GM18508 (cell line): ENCODE results near the gene UBXN6.

ENCODE experiments used
- ATAC-seq: cut with Tn5 transposase; IDR thresholded peaks from one replicate; pipeline ENCODE4 v1.9.1; 2021; ENCODE audit warnings: moderate number of reproducible peaks; ENCODE audit not compliant: insufficient read depth, unreplicated experiment

UBXN6 gene

DNA sequence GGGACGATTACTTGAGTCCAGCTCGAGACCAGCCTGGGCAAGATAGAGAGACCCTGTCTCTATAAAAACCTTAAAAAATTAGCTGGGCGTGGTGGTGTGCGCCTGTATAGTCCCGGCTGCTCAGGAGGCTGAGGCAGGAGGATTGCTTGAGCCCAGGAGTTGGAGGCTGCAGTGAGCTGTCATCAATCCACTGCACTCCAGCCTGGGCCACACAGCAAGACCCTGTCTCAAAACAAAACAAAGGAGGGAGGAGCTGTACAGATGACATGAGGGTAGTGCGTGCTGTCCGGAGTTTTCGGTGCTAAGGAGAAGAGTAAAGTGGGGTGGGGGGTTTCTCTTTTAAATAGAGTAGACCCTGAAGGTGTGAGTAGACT, 37.1 kb upstream of the UBXN6 start:
- no peak for ATAC-seq

DNA sequence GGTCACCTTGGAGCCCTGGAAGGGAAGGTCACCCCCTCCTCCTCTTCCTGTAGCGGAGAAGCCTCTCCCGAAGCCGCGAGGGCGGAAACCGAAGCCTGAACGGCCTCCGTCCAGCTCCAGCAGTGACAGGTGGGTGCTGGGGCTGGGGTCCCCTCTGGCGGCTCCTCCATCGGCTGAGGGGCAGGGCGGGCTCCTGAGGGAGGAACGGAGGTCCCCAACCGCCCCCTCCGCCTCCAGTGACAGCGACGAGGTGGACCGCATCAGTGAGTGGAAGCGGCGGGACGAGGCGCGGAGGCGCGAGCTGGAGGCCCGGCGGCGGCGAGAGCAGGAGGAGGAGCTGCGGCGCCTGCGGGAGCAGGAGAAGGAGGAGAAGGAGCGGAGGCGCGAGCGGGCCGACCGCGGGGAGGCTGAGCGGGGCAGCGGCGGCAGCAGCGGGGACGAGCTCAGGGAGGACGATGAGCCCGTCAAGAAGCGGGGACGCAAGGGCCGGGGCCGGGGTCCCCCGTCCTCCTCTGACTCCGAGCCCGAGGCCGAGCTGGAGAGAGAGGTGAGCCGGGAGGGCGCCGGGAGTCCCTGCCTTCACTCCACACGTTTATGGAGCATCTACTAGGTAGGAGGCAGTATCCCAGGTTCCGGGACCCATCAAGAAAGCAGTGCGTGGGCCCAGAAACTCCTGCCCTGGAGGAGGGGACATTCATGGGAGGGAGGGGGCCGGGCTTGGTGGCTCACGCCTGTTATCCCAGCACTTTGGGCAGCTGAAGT, 36.5 kb upstream of the UBXN6 start:
- no peak for ATAC-seq

DNA sequence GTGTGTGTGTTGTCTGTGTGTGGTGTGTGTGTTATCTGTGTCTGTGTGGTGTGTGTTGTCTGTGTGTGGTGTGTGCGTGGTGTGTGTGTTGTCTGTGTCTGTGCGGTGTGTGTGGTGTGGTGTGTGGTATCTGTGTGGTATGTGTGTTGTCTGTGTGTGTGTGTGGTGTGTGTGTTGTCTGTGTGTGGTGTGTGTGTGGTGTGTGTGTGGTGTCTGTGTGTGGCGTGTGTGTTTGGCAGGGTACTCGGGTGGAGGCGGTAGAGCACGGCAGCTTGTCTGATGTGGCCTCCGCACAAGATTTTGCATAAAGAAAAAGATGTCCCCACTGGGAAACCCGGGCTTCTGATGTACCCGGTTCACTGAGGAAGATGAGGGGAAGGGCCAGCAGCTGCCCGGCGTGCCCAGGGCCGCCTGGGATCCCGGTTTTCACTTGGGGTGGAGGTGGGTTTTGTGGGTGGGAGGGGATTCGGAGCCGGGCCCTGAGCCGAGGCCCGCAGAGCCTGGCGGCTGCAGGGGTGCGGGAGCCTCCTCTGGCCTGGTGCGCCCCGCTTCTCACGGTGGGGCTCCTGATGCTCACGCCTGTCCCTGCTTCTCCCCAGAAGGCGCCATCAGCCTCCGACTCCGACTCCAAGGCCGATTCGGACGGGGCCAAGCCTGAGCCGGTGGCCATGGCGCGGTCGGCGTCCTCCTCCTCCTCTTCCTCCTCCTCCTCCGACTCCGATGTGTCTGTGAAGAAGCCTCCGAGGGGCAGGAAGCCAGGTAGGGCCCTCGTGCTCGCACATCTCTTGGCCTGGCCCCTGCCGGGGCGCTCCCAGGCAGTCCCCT, 35.7 kb upstream of the UBXN6 start:
- ATAC-seq, result no peak

DNA sequence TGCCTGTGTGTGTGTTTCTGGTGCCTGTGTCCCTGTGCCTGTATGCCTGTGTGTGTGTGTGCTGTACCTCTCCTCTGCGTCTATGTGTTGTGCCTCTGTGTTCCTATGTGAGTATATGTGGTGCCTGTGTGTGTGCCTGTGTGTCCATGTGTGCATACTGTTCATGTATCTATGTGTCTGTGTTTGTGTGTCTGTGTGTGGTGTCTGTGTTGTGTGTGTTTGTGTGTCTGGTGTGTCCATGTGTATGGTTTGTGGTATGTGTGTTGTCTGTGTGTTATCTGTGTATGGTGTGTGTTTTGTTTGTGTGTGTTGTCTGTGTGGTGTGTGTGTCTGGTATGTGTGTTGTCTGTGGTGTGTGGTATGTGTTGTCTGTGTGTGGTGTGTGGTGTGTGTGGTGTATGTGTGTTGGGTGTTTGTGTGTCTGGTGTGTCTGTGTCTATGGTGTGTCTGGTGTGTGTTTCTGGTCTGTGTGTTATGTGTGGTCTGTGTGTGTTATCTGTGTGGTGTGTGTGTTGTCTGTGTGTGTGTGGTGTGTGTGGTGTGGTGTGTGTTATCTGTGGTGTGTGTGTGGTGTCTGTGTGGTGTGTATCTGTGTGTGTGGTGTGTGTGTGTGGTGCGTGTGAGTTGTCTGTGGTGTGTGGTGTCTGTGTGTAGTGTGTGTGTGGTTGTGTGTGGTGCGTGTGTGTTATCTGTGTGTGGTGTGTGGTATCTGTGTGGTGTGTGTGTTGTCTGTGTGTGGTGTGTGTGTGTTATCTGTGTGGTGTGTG, 34.9 kb upstream of the UBXN6 start:
- no peak for ATAC-seq

DNA sequence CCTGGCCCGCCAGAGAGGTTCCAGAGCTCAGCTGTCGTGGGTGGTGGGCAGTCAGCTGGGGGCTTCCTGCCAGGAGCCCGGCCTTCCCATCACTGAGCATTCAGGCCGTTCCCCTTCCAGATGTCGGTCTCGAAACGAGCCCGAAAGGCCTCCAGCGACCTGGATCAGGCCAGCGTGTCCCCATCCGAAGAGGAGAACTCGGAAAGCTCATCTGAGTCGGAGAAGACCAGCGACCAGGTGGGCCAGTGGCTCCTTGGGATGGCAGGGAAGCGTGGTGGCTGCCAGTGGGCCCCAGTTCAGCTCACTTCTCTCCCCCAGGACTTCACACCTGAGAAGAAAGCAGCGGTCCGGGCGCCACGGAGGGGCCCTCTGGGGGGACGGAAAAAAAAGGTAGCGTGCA, 33.9 kb upstream of the UBXN6 start:
- ATAC-seq, result no peak

DNA sequence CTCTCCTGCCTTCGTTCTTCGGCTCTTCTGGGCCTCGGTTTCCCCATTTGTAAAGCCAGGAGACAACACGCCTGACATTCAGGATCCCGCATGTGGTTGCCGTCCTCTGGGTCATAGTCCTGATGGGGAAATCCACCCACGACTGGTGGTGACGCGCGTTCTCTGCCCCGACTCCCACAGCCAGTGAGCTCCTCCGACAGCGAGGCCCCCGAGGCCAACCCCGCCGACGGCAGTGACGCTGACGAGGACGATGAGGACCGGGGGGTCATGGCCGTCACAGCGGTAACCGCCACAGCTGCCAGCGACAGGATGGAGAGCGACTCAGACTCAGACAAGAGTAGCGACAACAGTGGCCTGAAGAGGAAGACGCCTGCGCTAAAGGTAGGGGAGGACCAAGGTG, 30.9 kb upstream of the UBXN6 start:
- no peak for ATAC-seq

DNA sequence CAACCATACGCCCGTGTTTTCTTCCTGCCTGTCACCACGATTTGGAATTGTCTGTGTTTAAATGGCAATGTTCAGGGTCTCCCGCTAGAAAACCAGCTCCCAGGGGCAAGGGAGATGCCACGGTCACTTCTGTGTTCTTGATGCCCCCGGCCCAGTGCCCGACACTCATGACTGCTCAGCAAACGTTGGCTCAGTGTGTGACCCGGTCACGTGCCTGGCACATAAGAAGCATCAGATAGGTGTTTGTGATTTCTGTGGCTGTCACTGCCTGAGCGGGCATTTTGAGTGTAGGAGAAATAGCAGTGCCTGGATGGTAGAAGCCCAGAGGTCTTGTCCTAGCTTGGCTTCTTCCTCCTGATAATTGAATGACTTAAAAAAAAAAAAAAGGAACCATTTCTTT, 30.0 kb upstream of the UBXN6 start:
- ATAC-seq, result no peak

DNA sequence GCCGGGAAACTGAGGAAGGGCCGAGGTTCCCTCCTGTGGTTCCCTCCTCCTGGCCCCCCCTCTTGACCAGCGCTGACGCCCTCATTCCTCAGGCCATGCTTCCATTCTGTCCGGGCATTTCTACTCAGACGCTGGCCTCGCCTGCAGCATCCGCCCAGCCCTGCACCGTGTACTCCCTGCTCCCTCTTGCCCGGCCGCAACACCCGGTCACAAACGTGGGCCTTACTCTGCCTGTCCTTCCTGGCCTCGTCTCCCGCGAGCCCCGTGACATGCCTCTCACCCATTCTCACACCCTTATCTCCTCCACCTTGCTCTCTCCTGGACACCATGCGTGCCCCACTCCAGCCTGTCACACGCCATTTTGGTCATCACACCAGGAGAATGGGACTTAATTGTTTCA, 25.8 kb upstream of the UBXN6 start:
- ATAC-seq, result no peak

DNA sequence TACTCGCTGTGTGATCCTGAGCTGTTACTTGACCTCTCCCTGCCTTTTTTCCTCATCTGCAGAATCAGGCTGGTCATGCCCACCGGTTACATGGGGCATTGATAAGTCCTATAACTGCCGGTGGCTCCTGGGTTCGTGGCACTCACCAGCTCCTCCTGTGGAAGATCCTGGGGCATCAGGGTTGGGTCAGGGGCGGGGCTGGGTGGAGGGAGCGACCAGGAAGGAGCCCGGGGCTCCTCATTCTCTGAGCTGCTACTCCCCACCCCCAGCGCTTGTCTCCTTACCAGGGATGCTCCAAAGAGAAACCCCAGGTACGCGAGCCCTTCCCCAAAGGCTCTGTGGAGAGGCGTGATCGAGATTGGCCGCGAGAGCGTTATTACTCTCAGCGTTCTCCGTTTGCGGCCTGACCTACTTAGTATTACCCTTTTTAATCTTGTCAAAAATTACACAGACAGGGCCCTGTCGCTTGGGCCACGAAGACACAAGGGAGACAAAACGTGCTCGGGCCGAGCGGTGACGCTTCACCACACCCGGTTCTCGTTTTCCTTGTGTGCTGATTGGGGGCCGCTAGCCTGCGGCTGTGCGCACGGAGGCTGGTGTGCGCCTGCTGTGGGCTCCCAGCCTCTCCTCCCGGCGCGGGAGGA, 25.2 kb upstream of the UBXN6 start:
- ATAC-seq, result no peak

DNA sequence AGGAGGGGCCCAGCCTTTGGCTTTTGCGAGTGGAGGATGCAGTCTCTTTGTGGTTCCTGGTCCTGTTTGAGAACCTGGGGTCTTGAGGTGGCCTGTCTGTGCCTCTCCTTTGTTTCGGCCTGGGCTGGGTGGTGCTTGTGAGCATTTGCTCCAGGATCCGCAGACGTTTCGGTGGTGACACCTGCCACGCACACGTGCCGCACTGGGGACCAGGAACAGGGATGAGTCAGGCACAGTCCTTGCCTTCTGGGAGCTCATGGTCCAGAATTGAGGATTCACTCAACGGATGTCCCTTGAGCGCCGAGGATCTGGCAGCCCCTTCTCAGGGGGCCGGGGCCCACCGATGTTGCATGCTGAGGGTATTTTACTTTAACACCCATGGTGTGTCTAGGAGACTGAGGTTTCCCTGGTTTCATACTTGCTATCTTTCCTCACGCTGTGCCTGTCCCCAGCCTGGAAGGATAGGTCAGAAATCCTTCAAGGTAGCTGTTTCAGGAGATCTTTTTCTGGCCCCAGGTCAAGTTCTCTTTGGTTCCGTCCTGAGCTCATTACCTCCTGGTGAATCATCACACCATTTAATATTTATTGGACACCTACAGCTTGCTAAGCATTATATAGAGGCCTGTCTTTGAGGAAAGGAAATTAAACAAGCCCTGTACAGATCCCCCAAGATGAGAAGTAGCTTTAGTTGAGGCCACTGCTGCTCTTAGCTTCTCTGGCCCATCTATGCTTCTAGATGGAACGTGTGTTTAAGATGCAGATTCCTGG, 19.6 kb upstream of the UBXN6 start:
- no peak for ATAC-seq

DNA sequence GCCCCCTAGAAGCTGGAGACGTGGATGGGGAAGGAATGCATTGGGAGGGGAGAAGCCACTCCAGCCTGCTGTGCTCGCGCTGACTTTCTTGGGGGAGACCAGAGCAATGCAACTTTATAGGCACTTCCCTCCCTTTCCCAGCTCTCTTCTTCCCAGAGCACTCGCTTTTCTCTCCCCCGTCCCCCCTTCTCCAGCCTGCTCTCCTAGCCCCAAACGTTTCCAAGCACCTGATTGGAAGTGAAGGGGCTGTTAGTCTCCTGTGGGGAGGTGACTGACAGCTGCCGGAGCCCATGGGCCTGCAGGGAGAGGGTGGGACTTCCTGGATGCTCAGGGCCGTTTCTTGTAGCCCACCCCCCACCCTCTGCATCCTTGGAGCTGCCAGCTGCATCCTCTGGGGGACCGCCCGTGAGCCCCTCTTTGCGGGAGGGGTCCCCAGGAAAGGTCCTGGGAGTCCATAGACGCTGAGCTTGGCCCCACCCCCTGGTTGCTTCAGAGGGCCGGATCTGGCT, 17.0 kb upstream of the UBXN6 start:
- ATAC-seq, result no peak

DNA sequence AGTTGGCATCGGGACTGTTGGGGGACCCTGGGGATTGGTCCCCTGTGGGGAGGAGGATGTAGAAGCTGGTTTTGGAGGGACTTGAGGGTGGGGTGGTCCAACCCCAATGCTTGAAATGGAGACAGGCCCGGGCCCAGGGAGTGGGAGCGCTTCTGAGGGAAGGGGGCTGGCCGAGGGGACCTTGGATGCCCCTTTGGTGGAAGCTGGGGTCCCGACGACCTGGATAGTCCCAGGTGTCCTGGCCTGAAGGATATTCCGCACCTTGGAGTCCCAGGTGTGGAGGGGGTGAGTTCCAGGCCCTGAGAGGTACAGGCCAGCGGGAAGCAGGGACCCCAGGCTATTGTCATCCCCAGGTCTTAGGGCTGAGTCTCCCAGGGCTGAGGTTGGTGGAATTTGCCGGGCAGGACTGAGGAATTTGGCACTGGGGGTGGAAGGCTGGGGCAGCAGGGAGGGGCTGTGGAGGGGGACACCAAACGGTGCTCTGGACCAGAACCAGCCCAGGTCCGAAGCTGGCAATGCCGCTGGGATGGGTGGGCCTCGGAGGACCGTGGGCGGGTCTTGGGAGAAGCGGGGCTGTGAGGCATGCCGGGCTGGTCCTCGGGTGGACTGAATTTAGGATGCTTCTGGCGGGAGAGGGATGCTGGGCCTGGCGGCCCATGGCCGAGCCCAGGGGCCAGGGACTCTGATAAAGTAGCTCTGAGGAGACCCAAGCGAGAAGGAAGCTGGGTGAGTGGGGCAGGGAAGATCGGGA, 16.3 kb upstream of the UBXN6 start:
- no peak for ATAC-seq

DNA sequence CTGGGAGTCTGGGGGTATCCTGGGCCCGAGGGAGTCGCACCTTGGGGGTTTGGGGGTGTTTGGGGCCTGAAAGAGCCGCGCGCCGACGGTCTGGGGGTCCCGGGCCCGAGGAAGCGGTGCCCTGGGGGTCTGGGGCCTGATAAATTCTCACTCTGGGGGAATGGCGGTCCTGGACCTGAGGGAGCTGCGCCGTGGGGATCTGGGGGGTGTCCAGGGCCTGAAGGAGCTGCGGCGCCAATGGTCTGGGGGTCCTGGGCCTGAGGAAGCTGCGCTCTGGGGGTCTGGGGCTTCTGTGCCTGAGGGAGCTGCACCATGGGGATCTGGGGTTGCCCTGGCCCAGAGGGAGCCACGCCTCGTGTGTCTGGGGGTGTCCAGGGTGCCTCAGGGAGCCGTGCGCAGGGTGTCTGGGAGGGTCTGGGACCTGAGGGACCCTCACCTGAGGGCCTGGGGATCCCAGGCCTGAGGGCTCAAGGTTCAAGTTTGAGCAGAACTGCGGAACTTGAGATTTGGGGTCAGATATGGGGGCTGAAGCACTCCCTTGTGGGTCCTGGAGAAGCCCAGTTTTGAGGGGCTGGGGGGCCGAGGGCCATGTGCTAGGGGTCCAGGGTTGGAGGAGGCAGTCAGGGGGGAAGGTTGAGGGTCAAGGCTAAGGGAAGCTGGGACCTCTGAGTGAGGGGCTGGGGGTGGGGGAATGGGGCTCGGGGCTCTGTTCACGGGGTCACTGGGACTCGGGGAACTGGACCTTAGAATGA, 15.6 kb upstream of the UBXN6 start:
- no peak for ATAC-seq

DNA sequence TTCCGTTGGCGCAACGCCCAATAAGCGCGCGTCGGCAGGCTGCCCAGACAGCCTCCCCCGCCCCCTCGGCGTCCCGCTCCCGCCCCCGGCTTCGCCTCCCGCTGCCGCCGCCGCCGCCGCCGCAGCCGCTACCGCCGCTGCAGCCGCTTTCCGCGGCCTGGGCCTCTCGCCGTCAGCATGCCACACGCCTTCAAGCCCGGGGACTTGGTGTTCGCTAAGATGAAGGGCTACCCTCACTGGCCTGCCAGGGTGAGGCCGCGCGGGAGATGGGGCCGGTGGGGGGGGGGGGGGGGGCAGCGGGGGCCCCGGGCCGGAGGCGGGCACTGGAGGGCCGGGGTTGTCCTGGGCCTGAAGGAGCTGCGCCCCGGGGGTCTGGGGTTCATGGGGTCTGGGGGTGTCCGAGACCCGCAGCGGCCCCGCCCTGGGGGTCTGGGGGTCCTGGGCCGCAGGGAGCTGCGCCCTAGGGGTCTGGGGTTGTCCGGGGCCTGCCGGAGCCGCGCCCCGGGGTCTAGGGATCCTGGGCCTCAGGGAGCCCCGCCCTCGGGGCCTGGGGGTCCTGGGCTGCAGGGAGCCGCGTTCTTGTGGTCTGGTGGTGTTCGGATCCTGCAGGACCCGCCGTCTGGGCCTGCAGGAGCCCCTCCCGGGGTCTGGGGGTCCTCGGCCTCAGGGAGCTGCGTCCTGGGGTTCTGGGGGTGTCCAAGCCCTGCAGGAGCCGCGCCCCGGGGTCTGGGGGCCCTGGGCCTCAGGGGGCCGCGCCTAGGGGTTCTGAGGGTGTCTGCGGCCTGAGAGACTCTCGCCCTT, 14.8 kb upstream of the UBXN6 start, which contains the start of gene HDGFL2:
Gene HDGFL2 (plus strand): TSS at position 124 of the 801 bp plus-strand sequence. CDS start 54 bp downstream, at position 178.
- ATAC-seq, result no peak

DNA sequence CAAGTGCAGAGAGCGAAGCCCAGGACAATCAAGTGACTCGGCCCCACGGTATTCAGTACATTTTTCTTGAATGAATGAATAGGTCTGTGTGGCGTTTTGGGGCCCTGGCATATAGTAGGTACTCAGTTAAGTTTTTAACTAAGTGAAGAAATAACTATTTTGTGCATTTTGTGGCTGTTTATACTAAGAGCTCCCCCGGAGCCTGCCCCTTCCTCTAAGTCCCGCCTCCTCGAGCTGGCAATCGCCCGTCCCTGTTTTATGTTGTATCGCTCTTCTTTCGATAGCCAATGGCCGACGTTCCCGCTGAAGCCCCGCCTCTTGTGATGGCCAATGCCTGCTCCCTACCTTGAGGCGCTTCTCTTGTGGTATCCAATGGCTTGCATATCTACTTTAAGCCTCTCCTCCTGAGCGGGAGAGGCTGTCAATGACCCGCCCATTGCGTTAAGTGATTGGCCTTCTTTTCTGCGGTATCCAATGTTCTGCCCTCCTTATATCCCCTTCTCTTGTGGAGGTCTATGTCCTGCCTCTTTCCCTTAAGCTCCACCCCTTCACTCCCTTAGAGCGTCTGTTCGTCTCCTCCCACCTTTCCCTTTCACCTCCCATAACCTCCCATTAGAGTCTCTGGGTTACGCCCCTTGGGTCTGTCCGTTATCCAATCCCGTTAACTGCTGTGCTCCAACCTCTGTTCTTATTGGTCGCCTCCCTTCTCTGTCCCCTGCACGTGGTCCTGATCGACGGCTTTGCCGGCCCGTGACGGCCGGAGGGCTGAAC, 14.0 kb upstream of the UBXN6 start:
- peak; percentile 77 for ATAC-seq

DNA sequence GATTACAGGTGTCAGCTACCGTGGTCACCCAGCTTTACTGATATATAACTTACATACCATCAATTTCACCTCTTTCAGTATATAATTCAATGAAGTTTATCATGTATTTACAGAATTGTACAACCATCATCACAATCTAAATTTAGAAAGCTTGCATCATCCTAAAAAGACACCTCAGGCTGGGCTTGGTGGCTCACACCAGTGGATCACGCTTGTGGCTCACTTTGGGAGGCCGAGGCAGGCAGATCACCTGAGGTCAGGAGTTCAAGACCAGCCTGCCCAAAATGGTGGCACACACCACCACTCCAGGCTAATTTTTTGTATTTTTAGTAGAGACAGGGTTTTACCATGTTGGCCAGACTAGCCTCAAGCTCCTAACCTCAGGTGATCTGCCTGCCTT, 10.2 kb upstream of the UBXN6 start:
- no peak for ATAC-seq
